ENCODE data around the gene ACBD4.

DNA sequence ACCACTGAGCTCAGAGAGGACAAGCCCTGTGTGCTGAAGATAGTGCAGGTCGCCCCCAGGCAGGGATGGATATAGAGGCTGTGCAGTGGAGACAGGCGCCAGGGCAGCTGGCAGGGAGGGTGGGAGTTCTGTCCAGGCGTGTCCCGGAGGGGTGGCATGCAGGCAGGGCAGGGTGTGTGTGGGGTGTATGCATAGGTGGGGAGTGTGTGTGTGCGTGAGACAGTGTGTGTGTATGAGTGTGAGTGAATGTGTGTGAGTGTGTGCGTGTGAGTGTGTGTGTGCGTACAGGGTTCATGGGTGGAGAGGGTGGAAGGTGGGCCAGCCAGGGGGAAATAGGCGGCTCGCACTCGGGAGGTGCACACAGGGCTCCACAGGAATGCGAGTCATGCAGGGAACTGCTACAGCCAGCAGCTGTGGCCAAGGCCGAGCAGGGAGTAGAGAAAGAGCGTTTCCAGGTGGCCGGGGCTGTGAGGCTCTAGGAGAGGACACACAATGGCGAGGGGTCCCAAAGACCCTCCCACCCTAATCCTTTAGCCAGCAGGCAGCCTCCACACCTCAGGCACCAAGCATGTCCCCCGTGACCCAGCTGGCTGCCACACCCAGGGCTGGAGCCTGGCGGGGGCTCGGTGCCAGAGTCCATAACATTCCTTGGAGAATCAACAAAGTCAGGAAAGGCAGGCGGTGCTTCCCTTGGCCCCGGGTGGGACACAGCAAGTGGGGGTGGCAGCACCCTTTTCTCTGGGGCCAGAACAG is 7.8 kb upstream of the ACBD4 start:
- TF ChIP-seq EZH2 (IDR thresholded peaks at IDR 0.05) (no peak), CTCF (IDR thresholded peaks at IDR 0.05) (no peak), EZH2phosphoT487 (IDR thresholded peaks at IDR 0.05) (no peak)
